ENCODE data around the gene SBF1.

Gene SBF1, protein sequence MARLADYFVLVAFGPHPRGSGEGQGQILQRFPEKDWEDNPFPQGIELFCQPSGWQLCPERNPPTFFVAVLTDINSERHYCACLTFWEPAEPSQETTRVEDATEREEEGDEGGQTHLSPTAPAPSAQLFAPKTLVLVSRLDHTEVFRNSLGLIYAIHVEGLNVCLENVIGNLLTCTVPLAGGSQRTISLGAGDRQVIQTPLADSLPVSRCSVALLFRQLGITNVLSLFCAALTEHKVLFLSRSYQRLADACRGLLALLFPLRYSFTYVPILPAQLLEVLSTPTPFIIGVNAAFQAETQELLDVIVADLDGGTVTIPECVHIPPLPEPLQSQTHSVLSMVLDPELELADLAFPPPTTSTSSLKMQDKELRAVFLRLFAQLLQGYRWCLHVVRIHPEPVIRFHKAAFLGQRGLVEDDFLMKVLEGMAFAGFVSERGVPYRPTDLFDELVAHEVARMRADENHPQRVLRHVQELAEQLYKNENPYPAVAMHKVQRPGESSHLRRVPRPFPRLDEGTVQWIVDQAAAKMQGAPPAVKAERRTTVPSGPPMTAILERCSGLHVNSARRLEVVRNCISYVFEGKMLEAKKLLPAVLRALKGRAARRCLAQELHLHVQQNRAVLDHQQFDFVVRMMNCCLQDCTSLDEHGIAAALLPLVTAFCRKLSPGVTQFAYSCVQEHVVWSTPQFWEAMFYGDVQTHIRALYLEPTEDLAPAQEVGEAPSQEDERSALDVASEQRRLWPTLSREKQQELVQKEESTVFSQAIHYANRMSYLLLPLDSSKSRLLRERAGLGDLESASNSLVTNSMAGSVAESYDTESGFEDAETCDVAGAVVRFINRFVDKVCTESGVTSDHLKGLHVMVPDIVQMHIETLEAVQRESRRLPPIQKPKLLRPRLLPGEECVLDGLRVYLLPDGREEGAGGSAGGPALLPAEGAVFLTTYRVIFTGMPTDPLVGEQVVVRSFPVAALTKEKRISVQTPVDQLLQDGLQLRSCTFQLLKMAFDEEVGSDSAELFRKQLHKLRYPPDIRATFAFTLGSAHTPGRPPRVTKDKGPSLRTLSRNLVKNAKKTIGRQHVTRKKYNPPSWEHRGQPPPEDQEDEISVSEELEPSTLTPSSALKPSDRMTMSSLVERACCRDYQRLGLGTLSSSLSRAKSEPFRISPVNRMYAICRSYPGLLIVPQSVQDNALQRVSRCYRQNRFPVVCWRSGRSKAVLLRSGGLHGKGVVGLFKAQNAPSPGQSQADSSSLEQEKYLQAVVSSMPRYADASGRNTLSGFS (N-terminal part only)

DNA sequence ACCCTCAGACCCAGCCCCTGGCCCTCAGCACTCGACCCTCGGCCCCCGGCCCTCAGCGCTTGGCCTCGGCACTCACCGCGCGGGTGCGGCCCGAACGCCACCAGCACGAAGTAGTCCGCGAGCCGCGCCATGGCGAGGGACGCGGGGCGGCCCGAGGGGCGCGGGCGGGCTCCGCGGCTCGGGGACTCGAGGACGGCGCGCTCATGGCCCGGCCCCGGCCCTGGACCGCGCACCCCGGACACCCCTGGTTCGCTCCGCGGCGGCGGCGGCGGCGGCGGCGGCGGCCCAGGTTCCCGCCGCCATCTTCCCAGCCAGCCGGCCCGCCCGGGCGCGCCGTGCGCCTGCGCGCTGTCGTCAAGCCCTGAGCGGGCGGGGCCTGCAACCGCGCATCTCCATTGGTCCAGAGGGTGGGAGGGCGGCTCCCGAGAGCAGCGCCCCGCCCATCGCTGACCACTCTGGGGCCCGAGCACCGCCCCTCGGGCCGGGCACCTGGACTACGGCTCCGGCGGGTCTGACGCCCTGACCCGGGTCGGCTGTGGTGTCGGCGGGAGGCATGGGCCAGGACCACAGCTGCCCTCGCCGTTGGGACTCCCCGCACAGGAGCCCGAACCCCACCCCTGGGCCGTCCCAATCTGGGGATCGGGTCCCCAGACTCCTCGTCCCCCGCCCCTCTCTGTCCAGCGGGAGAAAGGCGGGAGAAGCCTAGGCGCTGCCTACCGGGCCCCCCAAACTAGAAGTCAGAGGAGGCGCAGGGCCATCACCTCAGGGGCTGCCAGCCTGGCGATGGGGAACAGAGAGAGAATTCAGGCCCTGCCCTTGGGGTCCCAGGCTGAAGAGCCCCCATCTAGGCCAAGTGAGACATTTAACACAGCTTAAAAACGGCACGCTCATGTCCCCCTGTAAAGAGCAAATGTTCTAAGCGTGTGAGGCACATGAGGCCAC is at the start of gene SBF1:
SBF1 (minus strand) TSS at position 326 of the 942 bp plus-strand sequence; CDS start at position 131, 195 bp downstream.
- peak within 1 kb of the TSS; percentile 73 for H3K4me3 ChIP-seq (ENCODE audit: low read depth, low read length)
- TF ChIP-seq, protein P1, sequence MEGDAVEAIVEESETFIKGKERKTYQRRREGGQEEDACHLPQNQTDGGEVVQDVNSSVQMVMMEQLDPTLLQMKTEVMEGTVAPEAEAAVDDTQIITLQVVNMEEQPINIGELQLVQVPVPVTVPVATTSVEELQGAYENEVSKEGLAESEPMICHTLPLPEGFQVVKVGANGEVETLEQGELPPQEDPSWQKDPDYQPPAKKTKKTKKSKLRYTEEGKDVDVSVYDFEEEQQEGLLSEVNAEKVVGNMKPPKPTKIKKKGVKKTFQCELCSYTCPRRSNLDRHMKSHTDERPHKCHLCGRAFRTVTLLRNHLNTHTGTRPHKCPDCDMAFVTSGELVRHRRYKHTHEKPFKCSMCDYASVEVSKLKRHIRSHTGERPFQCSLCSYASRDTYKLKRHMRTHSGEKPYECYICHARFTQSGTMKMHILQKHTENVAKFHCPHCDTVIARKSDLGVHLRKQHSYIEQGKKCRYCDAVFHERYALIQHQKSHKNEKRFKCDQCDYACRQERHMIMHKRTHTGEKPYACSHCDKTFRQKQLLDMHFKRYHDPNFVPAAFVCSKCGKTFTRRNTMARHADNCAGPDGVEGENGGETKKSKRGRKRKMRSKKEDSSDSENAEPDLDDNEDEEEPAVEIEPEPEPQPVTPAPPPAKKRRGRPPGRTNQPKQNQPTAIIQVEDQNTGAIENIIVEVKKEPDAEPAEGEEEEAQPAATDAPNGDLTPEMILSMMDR (IDR thresholded peaks at IDR 0.05; ENCODE audit: low read depth, low read length) = no peak

GRCh38 chr22:50523806-50524675 is 49.2 kb upstream of the SBF1 start:
- H3K4me3 ChIP-seq (ENCODE audit: low read depth, low read length) = peak overlapping the region; percentile 74
- TF ChIP-seq, protein P1 (IDR thresholded peaks at IDR 0.05; ENCODE audit: low read depth, low read length) = no peak

- TF ChIP-seq, protein P1 (IDR thresholded peaks at IDR 0.05; ENCODE audit: low read depth, low read length) = no peak
- no peak overlapping the region for H3K4me3 ChIP-seq (ENCODE audit: low read depth, low read length)
Observed at GRCh38 chr22:50523458-50523805, 48.6 kb upstream of the SBF1 start.

DNA sequence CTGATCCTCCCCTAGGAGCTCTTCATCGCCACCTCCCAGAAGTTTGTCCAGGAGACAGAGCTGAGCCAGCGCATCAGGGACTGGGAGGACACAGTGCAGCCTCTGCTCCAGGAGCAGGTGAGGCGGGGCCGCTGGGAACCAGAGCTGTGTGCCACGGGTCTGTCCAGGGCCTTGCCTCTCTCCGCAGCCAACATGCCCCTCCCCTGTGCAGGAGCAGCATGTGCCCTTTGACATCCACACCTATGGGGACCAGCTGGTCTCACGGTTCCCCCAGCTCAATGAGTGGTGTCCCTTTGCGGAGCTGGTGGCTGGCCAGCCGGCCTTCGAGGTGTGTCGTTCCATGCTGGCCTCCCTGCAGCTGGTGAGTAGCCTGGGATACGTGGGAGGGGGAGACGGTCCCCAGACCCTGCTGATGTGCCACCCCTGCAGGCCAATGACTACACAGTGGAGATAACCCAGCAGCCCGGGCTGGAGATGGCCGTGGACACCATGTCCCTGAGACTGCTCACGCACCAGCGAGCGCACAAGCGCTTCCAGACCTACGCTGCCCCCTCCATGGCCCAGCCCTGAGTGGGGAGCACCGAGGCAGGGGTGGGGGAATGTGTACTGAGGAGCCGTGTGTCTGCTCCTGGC is 48.1 kb upstream of the SBF1 start:
- TF ChIP-seq, protein P1 (IDR thresholded peaks at IDR 0.05; ENCODE audit: low read depth, low read length) = no peak
- H3K4me3 ChIP-seq (ENCODE audit: low read depth, low read length) = no peak overlapping the region

DNA sequence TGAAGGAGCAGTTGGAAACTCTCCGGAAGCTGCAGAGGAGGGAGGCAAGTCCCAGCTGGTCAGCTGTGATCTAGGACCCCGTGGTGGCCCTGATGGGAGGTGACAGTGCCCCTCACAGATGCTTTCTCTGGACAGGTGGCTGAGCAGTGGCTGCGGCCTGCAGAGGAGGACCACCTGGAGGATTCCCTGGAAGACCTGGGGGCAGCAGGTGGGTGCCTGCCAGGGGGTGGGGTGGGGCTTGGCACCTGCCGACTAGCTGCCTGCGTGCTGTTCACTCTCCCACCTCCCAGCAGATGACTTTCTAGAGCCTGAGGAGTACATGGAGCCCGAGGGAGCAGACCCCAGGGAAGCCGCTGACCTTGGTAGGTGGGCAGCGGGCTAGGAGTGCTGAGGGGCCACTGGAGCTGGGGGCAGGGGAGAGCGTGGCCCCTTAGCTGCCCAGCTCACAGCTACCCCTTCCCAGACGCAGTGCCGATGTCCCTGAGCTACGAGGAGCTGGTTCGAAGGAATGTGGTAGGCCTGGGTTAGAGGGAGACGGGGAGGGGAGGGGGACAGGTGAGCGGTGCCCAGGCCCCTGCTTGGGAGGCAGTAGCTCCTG is 47.5 kb upstream of the SBF1 start:
- TF ChIP-seq, protein P1 (IDR thresholded peaks at IDR 0.05; ENCODE audit: low read depth, low read length) = no peak
- no peak overlapping the region for H3K4me3 ChIP-seq (ENCODE audit: low read depth, low read length)

Measured in WI38 (cell line).